HCT116 (cell line): Measurements from ENCODE around the gene ARMH3.

Experiments used
- SRF ChIP-seq: IDR thresholded peaks from 2 replicates; pipeline ENCODE4 v1.6.1; 2012; ENCODE audit warnings: low read depth
- YY1 ChIP-seq: IDR thresholded peaks from 2 replicates; pipeline ENCODE4 v1.6.1; 2011; ENCODE audit warnings: low read length, low read depth, moderate library complexity, mild to moderate bottlenecking; ENCODE audit not compliant: insufficient replicate concordance; ENCODE audit errors: extremely low read depth

DNA sequence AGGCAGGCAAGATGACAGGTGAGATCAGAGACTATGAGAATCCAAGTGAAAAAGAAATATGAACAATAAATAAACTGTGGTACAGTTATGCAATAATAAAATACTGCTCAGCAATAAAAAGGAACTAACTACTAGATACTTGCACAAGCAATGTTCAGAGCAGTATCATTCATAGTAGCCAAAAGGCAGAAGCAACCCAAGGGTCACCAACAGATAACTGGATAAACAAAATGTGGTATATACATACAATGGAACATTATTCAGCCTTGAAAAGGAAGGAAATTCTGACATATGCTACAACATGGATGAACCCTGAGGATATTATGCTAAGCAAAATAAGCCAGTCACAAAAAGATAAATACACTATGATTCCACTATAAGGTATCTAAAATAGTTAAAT lies 135.4 kb downstream of the ARMH3 start:
- TF ChIP-seq SRF = no peak
- no peak for TF ChIP-seq YY1
